GM19035 (cell line): ENCODE measurements around the gene RPL31.
"Not testable (repeated sequence)": the region's sequence is repeated elsewhere in the genome, so short reads cannot be mapped to it uniquely, and the experiment has no call there.

Source experiments
- ATAC-seq: cut with Tn5 transposase; IDR thresholded peaks from one replicate; pipeline ENCODE4 v1.9.1; 2021; ENCODE audit not compliant: unreplicated experiment

The RPL31 gene

GRCh38 chr2:101023327-101024107, 21.4 kb downstream of the RPL31 start:
- ATAC-seq, result no peak

GRCh38 chr2:101025561-101025960, 23.5 kb downstream of the RPL31 start:
- ATAC-seq, result no peak

- ATAC-seq, result no peak
These were observed 24.2 kb downstream of the RPL31 start for GRCh38 chr2:101026253-101026701.

GRCh38 chr2:101026923-101027469, 24.9 kb downstream of the RPL31 start:
- ATAC-seq, result no peak

GRCh38 chr2:101027852-101028251, 25.8 kb downstream of the RPL31 start:
- no peak for ATAC-seq

GRCh38 chr2:101030866-101031554, 28.9 kb downstream of the RPL31 start:
- no peak for ATAC-seq

GRCh38 chr2:101032084-101032776, 30.1 kb downstream of the RPL31 start:
- no peak for ATAC-seq

- ATAC-seq, result no peak
These were observed 34.5 kb downstream of the RPL31 start for GRCh38 chr2:101036562-101036961.

GRCh38 chr2:101037161-101037755, 35.2 kb downstream of the RPL31 start:
- no peak for ATAC-seq

GRCh38 chr2:101038455-101039255, 36.6 kb downstream of the RPL31 start:
- ATAC-seq, result no peak

- no peak for ATAC-seq
These were observed 38.0 kb downstream of the RPL31 start for GRCh38 chr2:101040072-101040471.

- no peak for ATAC-seq
These were observed 38.7 kb downstream of the RPL31 start for GRCh38 chr2:101040761-101041160.

- ATAC-seq, result no peak
These were observed 39.3 kb downstream of the RPL31 start for GRCh38 chr2:101041413-101041812.

GRCh38 chr2:101045330-101045729, 43.2 kb downstream of the RPL31 start:
- no peak for ATAC-seq

- no peak for ATAC-seq
These were observed 45.1 kb downstream of the RPL31 start for GRCh38 chr2:101047075-101047766.

GRCh38 chr2:101047774-101048173, 45.7 kb downstream of the RPL31 start:
- ATAC-seq, result no peak

GRCh38 chr2:101048756-101049155, 46.7 kb downstream of the RPL31 start:
- ATAC-seq, result no peak

- ATAC-seq, result not testable (repeated sequence)
These were observed 48.8 kb downstream of the RPL31 start for GRCh38 chr2:101050886-101051285.

GRCh38 chr2:101052147-101052546, 50.1 kb downstream of the RPL31 start:
- no peak for ATAC-seq

GRCh38 chr2:101053117-101053516, 51.0 kb downstream of the RPL31 start:
- no peak for ATAC-seq
